ENCODE measurements around the gene SOX11. TPM values are rescaled to one million over a fixed set of nuclear protein-coding genes. Genes with fewer than 3 reads are reported as not detected.

The SOX11 gene
- polyA plus RNA-seq, 1 donor from 2014 or later = 146 TPM

DNA sequence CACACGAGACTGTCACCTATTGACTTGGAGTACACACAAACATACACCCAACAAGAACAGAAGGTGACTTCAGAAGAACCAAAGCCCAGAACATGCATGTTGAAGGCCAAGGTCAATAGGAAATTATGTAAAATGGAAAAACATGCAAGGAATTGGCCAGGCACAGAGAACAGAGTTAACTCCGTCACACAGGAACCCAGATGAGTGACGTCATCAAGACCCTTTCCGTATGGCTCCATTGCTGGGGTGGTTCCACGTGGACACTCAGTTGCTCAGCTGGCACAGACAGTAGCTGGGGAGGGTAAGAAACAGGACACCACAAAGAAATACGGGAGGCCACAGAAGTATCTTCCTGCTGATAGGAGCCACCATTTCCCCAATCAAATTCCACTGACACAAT is 18.4 kb downstream of the SOX11 start:
- Histone ChIP-seq H3K9ac (ENCODE audit: low read length) (no peak overlapping the region), H4K20me1 (ENCODE audit: insufficient read depth) (no peaks in the 10 kb centered on the region)

DNA sequence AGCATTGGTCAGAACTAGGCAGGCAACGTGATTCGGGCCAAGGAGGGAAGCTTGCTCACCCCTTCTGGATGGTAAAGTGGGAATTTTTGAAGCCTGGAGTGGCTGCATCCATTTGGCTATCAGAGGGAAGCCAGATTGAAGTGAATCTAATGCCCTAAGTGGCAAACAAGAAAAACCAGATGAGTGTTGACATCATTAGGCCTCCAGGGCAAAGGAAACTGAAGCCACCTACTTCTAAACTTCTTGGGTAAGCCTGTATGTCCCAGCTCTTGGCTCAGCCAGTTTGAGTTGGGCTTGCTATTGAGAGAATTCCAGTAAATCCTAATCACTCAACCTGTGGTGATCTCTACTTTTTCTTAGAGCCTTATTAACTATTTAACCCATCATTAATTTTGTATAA is 20.9 kb downstream of the SOX11 start:
- H3K9me3 ChIP-seq (ENCODE audit: low read length) = no peaks in the 10 kb centered on the region
- TF ChIP-seq RAD21 (conservative IDR thresholded peaks at IDR 0.05) (no peak), TAF1 (IDR thresholded peaks at IDR 0.05; ENCODE audit: low read depth) (no peak), EP300 (conservative IDR thresholded peaks at IDR 0.05; ENCODE audit: poor library complexity, severe bottlenecking) (no peak), EZH2 (IDR thresholded peaks at IDR 0.05; ENCODE audit: borderline replicate concordance, insufficient read depth, low read length, poor library complexity, severe bottlenecking) (no peak), SMC3 (conservative IDR thresholded peaks at IDR 0.05; ENCODE audit: poor library complexity) (no peak), MXI1 (conservative IDR thresholded peaks at IDR 0.05; ENCODE audit: poor library complexity, severe bottlenecking) (no peak)
- H3K4me2 ChIP-seq (ENCODE audit: low read length) = no peak overlapping the region
- H3K79me2 ChIP-seq (replicated peaks; ENCODE audit: insufficient read depth, low read length) = no peaks in the 10 kb centered on the region
- no peak overlapping the region for H3K4me3 ChIP-seq (ENCODE audit: low read length)
- no peak overlapping the region for H2AFZ ChIP-seq (ENCODE audit: low read depth, low read length)
- no peak overlapping the region for H3K27ac ChIP-seq (ENCODE audit: low read length)
- no peaks in the 10 kb centered on the region for H3F3A ChIP-seq (ENCODE audit: insufficient read depth, low read length, poor library complexity, severe bottlenecking)
- H4K20me1 ChIP-seq (ENCODE audit: insufficient read depth) = no peaks in the 10 kb centered on the region
- no peaks in the 10 kb centered on the region for H3K9me2 ChIP-seq (ENCODE audit: insufficient read depth, low read length)
- no peak overlapping the region for H3K9ac ChIP-seq (ENCODE audit: low read length)
- no peaks in the 10 kb centered on the region for H3K27me3 ChIP-seq (ENCODE audit: insufficient read depth, low read depth, low read length)
- no peaks in the 10 kb centered on the region for H3K36me3 ChIP-seq (ENCODE audit: insufficient read depth, low read length)

More for the DNA sequence above, 18.4 kb downstream of the SOX11 start:
- no peak overlapping the region for H3K27ac ChIP-seq (ENCODE audit: low read length)
- H3K4me3 ChIP-seq (ENCODE audit: low read length) = no peak overlapping the region
- no peak overlapping the region for H3K4me2 ChIP-seq (ENCODE audit: low read length)
- H3K9me3 ChIP-seq (ENCODE audit: low read length) = no peaks in the 10 kb centered on the region
- TF ChIP-seq POLR2AphosphoS5 (IDR thresholded peaks at IDR 0.05) = no peak
- no peak for TF ChIP-seq SMC3 (conservative IDR thresholded peaks at IDR 0.05; ENCODE audit: poor library complexity)
- TF ChIP-seq TAF1 (IDR thresholded peaks at IDR 0.05; ENCODE audit: low read depth) = no peak
- TF ChIP-seq, protein P1, sequence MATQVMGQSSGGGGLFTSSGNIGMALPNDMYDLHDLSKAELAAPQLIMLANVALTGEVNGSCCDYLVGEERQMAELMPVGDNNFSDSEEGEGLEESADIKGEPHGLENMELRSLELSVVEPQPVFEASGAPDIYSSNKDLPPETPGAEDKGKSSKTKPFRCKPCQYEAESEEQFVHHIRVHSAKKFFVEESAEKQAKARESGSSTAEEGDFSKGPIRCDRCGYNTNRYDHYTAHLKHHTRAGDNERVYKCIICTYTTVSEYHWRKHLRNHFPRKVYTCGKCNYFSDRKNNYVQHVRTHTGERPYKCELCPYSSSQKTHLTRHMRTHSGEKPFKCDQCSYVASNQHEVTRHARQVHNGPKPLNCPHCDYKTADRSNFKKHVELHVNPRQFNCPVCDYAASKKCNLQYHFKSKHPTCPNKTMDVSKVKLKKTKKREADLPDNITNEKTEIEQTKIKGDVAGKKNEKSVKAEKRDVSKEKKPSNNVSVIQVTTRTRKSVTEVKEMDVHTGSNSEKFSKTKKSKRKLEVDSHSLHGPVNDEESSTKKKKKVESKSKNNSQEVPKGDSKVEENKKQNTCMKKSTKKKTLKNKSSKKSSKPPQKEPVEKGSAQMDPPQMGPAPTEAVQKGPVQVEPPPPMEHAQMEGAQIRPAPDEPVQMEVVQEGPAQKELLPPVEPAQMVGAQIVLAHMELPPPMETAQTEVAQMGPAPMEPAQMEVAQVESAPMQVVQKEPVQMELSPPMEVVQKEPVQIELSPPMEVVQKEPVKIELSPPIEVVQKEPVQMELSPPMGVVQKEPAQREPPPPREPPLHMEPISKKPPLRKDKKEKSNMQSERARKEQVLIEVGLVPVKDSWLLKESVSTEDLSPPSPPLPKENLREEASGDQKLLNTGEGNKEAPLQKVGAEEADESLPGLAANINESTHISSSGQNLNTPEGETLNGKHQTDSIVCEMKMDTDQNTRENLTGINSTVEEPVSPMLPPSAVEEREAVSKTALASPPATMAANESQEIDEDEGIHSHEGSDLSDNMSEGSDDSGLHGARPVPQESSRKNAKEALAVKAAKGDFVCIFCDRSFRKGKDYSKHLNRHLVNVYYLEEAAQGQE (IDR thresholded peaks at IDR 0.05; ENCODE audit: borderline replicate concordance) = no peak
- H3K9me2 ChIP-seq (ENCODE audit: insufficient read depth, low read length) = no peaks in the 10 kb centered on the region
- no peaks in the 10 kb centered on the region for H3F3A ChIP-seq (ENCODE audit: insufficient read depth, low read length, poor library complexity, severe bottlenecking)
- H3K27me3 ChIP-seq (ENCODE audit: insufficient read depth, low read depth, low read length) = no peaks in the 10 kb centered on the region
- no peak overlapping the region for H2AFZ ChIP-seq (ENCODE audit: low read depth, low read length)
- H3K79me2 ChIP-seq (replicated peaks; ENCODE audit: insufficient read depth, low read length) = no peaks in the 10 kb centered on the region
- no peaks in the 10 kb centered on the region for H3K36me3 ChIP-seq (ENCODE audit: insufficient read depth, low read length)

DNA sequence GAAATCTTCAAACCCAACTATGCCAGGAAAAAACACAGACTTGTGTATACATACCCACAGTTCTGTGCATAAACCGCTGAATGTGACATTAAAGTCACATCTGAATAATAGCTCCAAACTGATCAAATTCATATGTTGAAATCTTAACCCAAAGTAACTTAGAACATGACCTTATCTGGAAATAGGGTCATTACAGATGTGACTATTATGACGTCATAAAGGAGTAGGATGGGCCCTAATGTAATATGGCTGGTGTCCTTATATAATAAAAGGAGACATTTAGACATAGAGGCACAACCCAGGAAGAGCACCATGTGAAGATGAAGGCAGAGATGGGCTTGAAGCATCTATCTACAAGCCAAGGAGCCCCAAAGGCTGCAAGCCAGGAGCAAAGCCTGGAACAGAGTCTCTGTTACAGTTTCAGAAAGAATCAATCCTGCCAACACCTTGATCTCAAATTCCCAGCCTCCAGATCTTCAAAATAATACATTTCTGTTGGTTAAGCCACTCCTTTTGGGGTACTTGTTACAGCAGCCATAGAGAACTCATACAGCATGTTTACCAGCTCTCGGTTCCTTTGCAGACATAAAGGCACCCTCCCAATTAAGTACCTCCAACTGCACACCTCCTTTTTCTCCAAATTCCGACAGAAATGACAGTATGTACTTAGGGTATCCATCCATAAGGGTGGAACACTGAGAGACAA is 27.6 kb downstream of the SOX11 start:
- H3K36me3 ChIP-seq (ENCODE audit: insufficient read depth, low read length) = no peaks in the 10 kb centered on the region
- no peak overlapping the region for H3K27ac ChIP-seq (ENCODE audit: low read length)
- no peaks in the 10 kb centered on the region for H3F3A ChIP-seq (ENCODE audit: insufficient read depth, low read length, poor library complexity, severe bottlenecking)
- no peak for TF ChIP-seq EP300 (conservative IDR thresholded peaks at IDR 0.05; ENCODE audit: poor library complexity, severe bottlenecking)
- TF ChIP-seq, protein P2, sequence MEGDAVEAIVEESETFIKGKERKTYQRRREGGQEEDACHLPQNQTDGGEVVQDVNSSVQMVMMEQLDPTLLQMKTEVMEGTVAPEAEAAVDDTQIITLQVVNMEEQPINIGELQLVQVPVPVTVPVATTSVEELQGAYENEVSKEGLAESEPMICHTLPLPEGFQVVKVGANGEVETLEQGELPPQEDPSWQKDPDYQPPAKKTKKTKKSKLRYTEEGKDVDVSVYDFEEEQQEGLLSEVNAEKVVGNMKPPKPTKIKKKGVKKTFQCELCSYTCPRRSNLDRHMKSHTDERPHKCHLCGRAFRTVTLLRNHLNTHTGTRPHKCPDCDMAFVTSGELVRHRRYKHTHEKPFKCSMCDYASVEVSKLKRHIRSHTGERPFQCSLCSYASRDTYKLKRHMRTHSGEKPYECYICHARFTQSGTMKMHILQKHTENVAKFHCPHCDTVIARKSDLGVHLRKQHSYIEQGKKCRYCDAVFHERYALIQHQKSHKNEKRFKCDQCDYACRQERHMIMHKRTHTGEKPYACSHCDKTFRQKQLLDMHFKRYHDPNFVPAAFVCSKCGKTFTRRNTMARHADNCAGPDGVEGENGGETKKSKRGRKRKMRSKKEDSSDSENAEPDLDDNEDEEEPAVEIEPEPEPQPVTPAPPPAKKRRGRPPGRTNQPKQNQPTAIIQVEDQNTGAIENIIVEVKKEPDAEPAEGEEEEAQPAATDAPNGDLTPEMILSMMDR (IDR thresholded peaks at IDR 0.05; ENCODE audit: poor library complexity, severe bottlenecking) = no peak
- no peak for TF ChIP-seq RAD21 (conservative IDR thresholded peaks at IDR 0.05)
- TF ChIP-seq TAF1 (IDR thresholded peaks at IDR 0.05; ENCODE audit: low read depth) = no peak
- no peak for TF ChIP-seq EZH2 (IDR thresholded peaks at IDR 0.05; ENCODE audit: borderline replicate concordance, insufficient read depth, low read length, poor library complexity, severe bottlenecking)
- no peaks in the 10 kb centered on the region for H3K9me3 ChIP-seq (ENCODE audit: low read length)
- no peaks in the 10 kb centered on the region for H3K79me2 ChIP-seq (replicated peaks; ENCODE audit: insufficient read depth, low read length)
- no peak overlapping the region for H3K9ac ChIP-seq (ENCODE audit: low read length)
- no peaks in the 10 kb centered on the region for H4K20me1 ChIP-seq (ENCODE audit: insufficient read depth)
- H3K4me3 ChIP-seq (ENCODE audit: low read length) = no peak overlapping the region
- no peaks in the 10 kb centered on the region for H3K9me2 ChIP-seq (ENCODE audit: insufficient read depth, low read length)
- H2AFZ ChIP-seq (ENCODE audit: low read depth, low read length) = no peak overlapping the region
- no peaks in the 10 kb centered on the region for H3K27me3 ChIP-seq (ENCODE audit: insufficient read depth, low read depth, low read length)
- no peak overlapping the region for H3K4me2 ChIP-seq (ENCODE audit: low read length)
